Dedifferentiated amniotic fluid mesenchymal stem cell (primary cell): ENCODE measurements around the gene HIF1A.
"Not testable (repeated sequence)": the region's sequence is repeated elsewhere in the genome, so short reads cannot be mapped to it uniquely, and the experiment has no call there.

ENCODE experiments used
- DNase-seq: peaks from one replicate; pipeline ENCODE4 v3.0.0-alpha.2; 2016; ENCODE audit errors: extremely low spot score

Gene HIF1A

GRCh38 chr14:61673305-61673704 is 22.0 kb upstream of the HIF1A start:
- DNase-seq, result no peak

DNA sequence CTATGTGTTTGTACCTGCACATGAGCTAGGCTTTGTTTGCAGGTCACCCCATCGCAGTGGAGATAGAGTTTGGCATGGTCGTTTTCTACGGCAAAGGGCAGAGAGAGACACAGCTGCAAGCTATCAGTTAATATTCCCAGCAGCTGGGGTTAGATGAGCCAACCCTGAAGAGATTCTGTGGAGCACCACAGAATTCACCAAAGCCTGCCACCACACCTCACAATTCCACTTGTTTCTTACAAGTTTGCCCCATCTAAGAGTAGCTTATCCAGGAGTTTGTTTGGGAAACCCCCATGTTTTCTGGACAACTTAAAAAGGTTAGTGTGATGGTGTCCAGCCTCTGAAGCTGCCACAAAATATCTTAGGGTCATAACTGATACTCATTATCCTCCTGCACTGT is 20.0 kb upstream of the HIF1A start:
- no peak for DNase-seq

- DNase-seq, result no peak
Observed at GRCh38 chr14:61677479-61677878, 17.8 kb upstream of the HIF1A start.

GRCh38 chr14:61678975-61679374 is 16.3 kb upstream of the HIF1A start:
- no peak for DNase-seq

- no peak for DNase-seq
Observed at GRCh38 chr14:61681413-61681812, 13.9 kb upstream of the HIF1A start.

DNA sequence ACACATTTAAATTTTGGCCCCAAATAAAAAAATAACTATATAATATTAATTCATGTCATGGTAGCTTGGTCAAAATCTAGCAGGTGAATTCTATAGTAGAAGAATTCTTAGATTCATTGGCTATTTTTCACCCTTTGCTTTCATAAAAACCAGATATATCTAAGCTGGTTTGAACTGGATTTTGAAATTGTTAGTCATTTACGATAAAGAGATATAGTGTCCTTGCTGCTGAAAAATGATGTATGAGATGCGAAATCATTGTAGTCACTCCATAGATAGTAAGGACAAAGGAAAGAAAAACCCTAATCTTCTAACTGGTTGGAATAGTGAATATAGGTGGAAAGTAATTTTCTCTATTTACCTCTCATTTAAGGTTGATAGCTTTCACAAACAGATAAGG is 12.2 kb upstream of the HIF1A start:
- DNase-seq, result no peak

DNA sequence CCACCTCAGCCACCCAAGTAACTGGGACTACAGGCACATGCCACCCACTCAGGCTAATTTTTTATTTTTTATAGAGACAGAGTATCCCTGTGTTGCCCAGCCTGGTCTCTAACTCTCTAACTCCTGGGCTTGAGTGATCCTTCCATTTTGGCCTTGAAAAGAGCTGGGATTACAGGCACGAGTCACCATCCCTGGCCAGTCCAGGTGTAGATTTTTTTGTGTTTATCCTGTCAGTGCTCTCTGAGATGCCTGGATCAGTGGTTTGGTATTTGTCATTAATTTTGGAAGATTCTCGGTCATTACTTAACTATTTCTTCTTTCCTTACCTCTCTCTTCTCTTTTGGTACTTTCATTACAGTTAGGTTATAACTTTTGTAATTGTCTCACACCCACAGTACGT is 5.3 kb upstream of the HIF1A start:
- DNase-seq, result no peak

DNA sequence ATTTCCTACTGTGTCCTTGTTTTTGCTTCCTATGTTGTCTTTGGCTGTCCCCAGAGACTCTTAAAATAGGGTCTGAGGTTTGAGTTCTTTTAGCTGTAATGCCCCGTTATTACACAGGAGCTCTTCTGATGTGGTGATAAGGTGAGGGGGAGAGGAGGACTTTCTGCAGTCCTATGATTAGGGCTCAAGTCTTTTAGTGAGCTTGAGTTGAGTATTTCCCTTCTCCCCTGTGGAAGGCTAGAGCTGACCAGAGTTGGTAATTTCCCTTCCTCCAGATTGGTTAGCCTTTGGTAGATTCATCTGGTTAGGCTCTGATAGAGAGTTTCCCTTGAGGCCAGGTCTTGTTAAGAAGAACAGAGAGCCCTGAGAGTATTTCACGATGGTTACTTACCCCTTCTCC is 4.3 kb upstream of the HIF1A start:
- DNase-seq, result no peak

DNA sequence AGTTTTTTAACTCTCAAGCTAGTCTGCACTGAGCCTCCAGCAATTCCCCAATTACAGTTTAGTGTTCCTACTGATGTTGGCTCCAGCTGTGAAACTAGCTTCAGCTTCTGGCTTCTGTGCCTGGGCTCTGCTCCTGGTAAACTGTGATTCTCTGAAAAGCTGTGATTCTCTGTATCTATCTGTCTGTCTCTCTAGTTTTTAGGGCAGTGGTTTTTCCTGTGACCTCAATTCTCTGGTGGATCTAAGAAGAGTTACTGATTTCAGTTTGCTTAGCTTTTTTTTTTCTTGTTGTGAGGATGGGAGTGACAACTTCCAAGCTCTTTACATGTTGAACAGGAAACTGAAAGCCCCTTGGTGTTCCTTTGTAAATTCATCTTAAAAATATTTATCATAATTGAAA is 3.8 kb upstream of the HIF1A start:
- DNase-seq, result no peak

DNA sequence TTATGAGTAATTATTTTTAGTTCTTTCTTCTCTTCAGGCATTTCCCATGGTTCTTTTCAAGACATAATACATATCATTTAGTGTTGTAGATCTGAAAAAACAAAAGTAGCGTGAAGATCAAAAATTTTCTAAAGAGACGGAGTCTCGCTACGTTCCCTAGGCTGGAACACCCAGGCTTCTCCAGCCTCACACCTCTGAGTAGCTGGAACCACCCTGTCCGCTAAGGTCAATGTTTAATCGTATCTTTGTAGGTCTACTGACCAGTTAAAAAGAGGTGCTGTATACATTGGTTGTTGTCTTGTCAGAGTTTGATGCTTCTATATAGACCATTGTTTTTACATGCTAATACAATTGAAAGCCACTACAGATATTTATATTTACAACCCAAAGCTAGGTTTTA is 1.3 kb upstream of the HIF1A start:
- no peak for DNase-seq

DNA sequence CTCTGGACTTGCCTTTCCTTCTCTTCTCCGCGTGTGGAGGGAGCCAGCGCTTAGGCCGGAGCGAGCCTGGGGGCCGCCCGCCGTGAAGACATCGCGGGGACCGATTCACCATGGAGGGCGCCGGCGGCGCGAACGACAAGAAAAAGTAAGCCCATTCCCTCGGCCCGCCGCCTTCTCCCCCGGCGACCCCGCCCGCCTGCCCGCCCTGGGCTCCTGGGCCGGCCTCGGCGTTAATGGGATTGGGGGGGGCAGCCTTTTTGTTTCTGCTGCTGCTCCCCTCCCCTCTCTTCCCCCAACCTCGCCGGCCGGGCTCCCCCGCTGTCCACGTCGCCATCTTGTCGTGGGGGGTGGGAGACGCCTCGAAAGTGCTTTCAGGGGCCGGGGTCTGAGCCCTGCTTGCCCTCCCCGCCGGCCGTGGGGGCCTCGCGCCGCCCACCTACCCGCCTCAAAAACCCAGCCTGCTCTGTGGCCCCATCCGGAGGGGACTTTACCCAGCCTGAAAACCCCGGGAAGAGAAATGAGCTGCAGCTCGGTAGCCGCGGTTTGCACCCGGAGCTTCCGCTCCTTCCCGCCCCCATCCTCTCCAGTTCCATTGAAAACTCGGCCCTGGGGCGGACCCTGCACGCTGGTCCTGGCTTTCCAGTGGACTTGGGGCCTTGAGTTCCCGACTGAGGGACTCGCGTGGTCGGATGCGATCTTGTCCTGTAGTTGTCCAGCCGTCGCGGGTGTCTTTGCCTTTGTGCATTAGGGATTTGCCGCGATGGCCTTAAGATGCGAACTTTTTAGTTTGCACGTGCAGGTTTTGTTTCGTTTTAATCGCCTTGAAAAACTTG is 598 bp downstream of the HIF1A start:
- no peak for DNase-seq

DNA sequence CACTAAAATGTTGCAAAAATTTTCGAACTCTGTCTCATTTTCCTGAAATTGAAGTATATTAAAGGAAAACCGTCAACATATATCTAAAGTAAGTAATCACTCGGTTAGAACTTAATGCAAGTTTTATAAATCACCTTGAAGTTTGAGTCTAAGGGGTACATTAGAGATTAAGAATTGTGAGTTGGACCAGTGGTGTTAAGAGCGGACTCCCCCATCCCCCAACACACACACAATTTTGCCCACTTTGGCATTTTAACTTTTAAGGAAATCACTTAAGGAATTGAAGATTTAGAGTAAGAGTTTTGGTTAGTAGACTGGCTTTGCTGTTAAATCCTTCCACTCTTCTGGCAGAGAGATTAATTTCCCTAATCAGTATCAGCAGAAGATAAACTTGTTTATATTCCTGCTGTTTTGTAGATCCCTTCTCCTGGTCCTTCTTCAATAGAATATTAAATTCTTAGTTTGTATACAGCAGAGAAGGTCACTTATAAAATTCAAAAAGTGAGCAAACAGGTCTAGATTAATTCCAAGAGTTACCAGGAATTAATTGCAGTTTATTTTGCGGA is 1.5 kb downstream of the HIF1A start:
- no peak for DNase-seq

DNA sequence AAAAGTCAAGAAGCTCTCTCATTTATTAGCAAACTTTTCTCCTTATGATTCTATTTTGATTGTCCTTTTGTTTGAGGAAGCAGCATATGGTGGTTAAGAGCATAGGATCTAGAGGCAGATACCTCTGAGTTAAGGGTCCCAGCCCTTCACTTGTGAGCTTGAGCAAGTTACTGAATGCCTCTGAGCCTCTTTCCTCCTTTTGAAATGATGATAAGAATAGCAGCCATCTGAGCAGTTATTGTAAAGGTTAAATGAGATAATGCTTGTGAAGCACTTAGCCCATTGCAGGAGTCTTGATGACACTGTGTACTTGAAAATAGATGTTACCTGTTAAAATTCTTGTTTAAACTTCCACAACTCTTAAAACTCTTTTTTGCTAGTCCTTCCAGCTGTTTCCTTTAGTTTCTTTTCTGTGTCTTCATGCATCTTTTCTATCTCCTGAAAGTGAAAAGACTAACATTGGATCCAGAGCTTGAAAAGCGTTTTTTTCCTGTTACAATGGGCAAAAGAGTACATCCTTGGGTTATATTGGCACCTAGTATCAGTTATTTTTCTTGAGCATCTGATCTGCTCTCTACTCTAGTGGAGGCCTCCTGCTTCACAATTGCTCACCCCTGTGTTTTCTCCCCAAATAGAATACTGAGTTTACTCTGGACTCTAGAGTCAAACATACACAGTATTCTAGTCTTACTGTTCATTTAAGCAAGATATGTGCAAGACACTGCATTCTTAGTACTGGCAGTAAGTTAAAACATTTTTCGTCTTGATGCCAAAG is 3.1 kb downstream of the HIF1A start:
- no peak for DNase-seq

DNA sequence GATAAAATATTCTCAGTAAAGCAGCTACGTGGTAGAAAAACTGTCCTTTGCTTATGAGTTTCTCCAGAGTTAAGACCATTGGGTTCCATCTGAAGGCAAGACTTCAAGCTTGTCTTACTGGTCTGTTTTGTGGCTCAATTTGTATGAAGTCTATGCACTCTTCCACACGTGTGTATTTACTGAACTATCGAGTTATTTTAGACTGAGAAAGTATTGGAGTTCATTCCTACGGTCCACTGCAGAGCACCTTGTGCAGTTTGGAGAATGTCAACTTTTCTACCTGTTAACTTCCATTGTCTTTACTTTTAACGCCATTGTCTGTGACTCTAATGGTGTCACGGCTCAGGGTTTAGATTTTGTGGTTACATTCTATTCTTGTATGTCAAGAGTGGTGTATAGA is 3.7 kb downstream of the HIF1A start:
- no peak for DNase-seq

DNA sequence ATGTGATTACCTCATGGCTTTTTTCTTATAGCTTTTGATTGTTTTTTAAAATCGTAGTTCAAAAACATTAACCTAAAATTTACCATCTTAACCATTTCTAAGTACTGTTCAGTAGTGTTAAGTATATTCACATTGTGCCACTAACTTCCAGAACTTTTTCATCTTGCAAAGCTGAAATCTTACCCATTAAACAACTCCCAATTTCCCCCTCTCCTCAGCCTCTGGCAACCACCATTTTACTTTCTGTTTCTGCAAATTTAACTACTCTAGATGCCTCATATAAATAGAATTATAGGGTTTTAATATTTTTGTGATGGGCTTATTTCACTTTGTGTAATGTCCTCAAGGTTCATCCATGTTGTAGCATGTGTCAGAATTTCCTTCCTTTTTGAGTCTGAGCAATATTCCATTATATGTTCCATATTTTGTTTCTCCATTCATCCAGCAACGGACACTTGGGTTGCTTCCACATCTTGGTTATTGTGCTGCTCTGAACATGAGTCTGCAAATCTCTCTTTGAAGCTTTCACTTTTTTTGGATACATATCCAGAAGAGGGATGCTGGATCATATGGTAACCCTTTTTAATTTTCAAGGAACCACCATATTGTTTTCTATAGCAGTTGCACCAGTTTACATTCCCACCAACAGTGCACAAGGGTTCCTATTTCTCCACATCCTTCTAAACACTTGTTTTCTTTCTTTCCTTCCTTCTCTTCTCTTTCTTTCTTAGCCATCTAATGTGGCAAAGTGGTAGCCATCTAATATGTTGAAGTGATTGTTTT is 5.0 kb downstream of the HIF1A start:
- no peak for DNase-seq

- no peak for DNase-seq
Observed at GRCh38 chr14:61701946-61702345, 6.6 kb downstream of the HIF1A start.

GRCh38 chr14:61703342-61704129 is 8.2 kb downstream of the HIF1A start:
- no peak for DNase-seq

DNA sequence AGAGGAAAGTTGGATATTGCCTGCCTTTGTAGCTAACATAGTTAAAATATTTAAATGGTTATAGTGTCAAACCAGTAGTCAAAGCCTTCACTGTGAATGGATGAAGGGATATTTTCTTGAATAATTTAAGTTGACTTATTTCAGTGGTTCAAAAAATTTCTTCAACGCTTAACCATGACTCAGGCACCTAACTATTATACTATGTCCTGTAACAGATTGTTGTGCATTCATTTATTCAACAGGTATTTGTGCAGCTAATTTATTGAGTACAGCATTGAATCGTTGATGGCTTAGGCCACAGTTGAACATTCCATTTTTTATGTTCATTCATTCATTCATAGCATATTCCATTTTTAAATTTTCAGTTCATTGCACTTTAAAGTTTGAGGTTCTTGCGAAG is 9.2 kb downstream of the HIF1A start:
- no peak for DNase-seq

- DNase-seq, result no peak
Observed at GRCh38 chr14:61705017-61705416, 9.7 kb downstream of the HIF1A start.

GRCh38 chr14:61706096-61706690 is 10.9 kb downstream of the HIF1A start:
- DNase-seq, result no peak

DNA sequence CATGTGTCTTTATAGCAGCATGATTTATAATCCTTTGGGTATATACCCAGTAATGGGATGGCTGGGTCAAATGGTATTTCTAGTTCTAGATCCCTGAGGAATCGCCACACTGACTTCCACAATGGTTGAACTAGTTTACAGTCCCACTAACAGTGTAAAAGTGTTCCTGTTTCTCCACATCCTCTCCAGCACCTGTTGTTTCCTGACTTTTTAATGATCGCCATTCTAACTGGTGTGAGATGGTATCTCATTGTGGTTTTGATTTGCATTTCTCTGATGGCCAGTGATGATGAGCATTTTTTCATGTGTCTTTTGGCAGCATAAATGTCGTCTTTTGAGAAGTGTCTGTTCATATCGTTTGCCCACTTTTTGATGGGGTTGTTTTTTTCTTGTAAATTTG is 12.5 kb downstream of the HIF1A start:
- DNase-seq, result not testable (repeated sequence)
